GM13977 (cell line): Measurements from ENCODE around the gene C10orf67.
"Not testable (repeated sequence)": the region's sequence is repeated elsewhere in the genome, so short reads cannot be mapped to it uniquely, and the experiment has no call there.

Experiments
- DNase-seq: peaks from one replicate; pipeline ENCODE4 v3.0.0; 2012; ENCODE audit warnings: low spot score
- CTCF ChIP-seq: IDR thresholded peaks from 2 replicates; pipeline ENCODE4 v1.5.1; 2012; ENCODE audit warnings: mild to moderate bottlenecking, control low read depth; ENCODE audit not compliant: insufficient read depth; ENCODE audit errors: extremely low read depth, missing control alignments
- in situ Hi-C: fragments of 300-500 bp; cut with MboI; formaldehyde crosslinking; loops from one replicate; pipeline ENCODE4 v1.12.0; 2022; ENCODE audit warnings: low sequenced_read_pairs, low pct_unique_long_range_greater_than_20kb, mixed read lengths, inconsistent platforms; ENCODE audit not compliant: unreplicated experiment

The C10orf67 gene

GRCh38 chr10:23283680-23284079, 60.9 kb downstream of the C10orf67 start:
- no peak for DNase-seq
- in situ Hi-C loops: no loop called here
- no peak for TF ChIP-seq CTCF

- in situ Hi-C loops: no loop called here
Measured at GRCh38 chr10:23281044-23281433, 63.6 kb downstream of the C10orf67 start.

GRCh38 chr10:23280419-23281043, 64.1 kb downstream of the C10orf67 start:
- TF ChIP-seq CTCF: no peak
- no peak for DNase-seq

More at GRCh38 chr10:23281044-23281433, 63.6 kb downstream of the C10orf67 start:
- no peak for DNase-seq
- no peak for TF ChIP-seq CTCF

GRCh38 chr10:23275355-23275754, 69.2 kb downstream of the C10orf67 start:
- in situ Hi-C loops: no loop called here
- no peak for TF ChIP-seq CTCF
- DNase-seq: no peak

More at GRCh38 chr10:23280419-23281043, 64.1 kb downstream of the C10orf67 start:
- in situ Hi-C loops: no loop called here

- in situ Hi-C loops: not testable (repeated sequence)
Measured at GRCh38 chr10:23274179-23274578, 70.4 kb downstream of the C10orf67 start.

GRCh38 chr10:23270531-23270930, 74.1 kb downstream of the C10orf67 start:
- no peak for DNase-seq
- no peak for TF ChIP-seq CTCF
- in situ Hi-C loops: no loop called here

More at GRCh38 chr10:23274179-23274578, 70.4 kb downstream of the C10orf67 start:
- DNase-seq: not testable (repeated sequence)

- no peak for TF ChIP-seq CTCF
- in situ Hi-C loops: no loop called here
- DNase-seq: no peak
Measured at GRCh38 chr10:23263441-23264164, 81.0 kb downstream of the C10orf67 start.
